ENCODE data around the gene ALS2CL.

- no peak for TF ChIP-seq CTCF (IDR thresholded peaks at IDR 0.05)
- no peak for TF ChIP-seq POLR2A (IDR thresholded peaks at IDR 0.05)
- TF ChIP-seq EP300 (IDR thresholded peaks at IDR 0.05) = no peak
These were observed 35.6 kb upstream of the ALS2CL start for GRCh38 chr3:46729038-46729437.
